ENCODE measurements around the gene CLEC16A.
"Not testable (repeated sequence)": the region's sequence is repeated elsewhere in the genome, so short reads cannot be mapped to it uniquely, and the experiment has no call there.

CLEC16A gene

GRCh38 chr16:10944249-10945064, at the start of gene CLEC16A:
Gene CLEC16A, plus strand, starts transcription at chr16:10944564. Its CDS starts 154 bp downstream, at chr16:10944718.
- peak; percentile 95 for DNase-seq

- DNase-seq: no peak
These were observed 49.1 kb upstream of the CLEC16A start for GRCh38 chr16:10895053-10895946.

GRCh38 chr16:10896165-10896564, 48.2 kb upstream of the CLEC16A start:
- no peak for DNase-seq

- DNase-seq: no peak
These were observed 47.6 kb upstream of the CLEC16A start for GRCh38 chr16:10896723-10897122.

GRCh38 chr16:10897134-10897533, 47.2 kb upstream of the CLEC16A start:
- no peak for DNase-seq

- no peak for DNase-seq
These were observed 41.4 kb upstream of the CLEC16A start for GRCh38 chr16:10902999-10903398.

- no peak for DNase-seq
These were observed 37.9 kb upstream of the CLEC16A start for GRCh38 chr16:10906482-10906881.

GRCh38 chr16:10906914-10907756, 37.2 kb upstream of the CLEC16A start:
- DNase-seq: no peak

GRCh38 chr16:10907757-10908045, 36.7 kb upstream of the CLEC16A start:
- no peak for DNase-seq

GRCh38 chr16:10911267-10911666, 33.1 kb upstream of the CLEC16A start:
- DNase-seq: no peak

GRCh38 chr16:10916534-10916933, 27.8 kb upstream of the CLEC16A start:
- DNase-seq: no peak

- peak; percentile 88 for DNase-seq
These were observed 25.9 kb upstream of the CLEC16A start for GRCh38 chr16:10918294-10919002.

GRCh38 chr16:10919003-10919351, 25.4 kb upstream of the CLEC16A start:
- DNase-seq: no peak

- no peak for DNase-seq
These were observed 23.5 kb upstream of the CLEC16A start for GRCh38 chr16:10920726-10921427.

- DNase-seq: no peak
These were observed 22.6 kb upstream of the CLEC16A start for GRCh38 chr16:10921536-10922327.

- DNase-seq: no peak
These were observed 21.8 kb upstream of the CLEC16A start for GRCh38 chr16:10922328-10923145.

GRCh38 chr16:10923146-10923649, 21.2 kb upstream of the CLEC16A start:
- DNase-seq: no peak

GRCh38 chr16:10923650-10924214, 20.6 kb upstream of the CLEC16A start:
- no peak for DNase-seq

- not testable (repeated sequence) for DNase-seq
These were observed 19.1 kb upstream of the CLEC16A start for GRCh38 chr16:10925285-10925684.

- DNase-seq: no peak
These were observed 18.3 kb upstream of the CLEC16A start for GRCh38 chr16:10926094-10926493.
